DOHH2 (cell line): ENCODE data around the gene ESPN.

ENCODE experiments used
- CTCF ChIP-seq: fragments of 200-600 bp; sonication (generic); IDR thresholded peaks from one replicate; pipeline ENCODE4 v1.5.1; 2014; ENCODE audit warnings: antibody characterized with exemption, mild to moderate bottlenecking, low read depth, low read length; ENCODE audit not compliant: poor library complexity, severe bottlenecking
- EZH2phosphoT487 ChIP-seq: fragments of 200-600 bp; sonication (generic); IDR thresholded peaks from 2 replicates; pipeline ENCODE4 v1.6.1; 2017; ENCODE audit warnings: borderline replicate concordance, mild to moderate bottlenecking, antibody characterized with exemption, low read length, moderate library complexity, mixed read lengths

GRCh38 chr1:6509220-6509918 lies 84.8 kb downstream of the ESPN start:
- no peak for TF ChIP-seq CTCF
- no peak for TF ChIP-seq EZH2phosphoT487
